NOMO-1 (cell line): ENCODE results near the gene SEC24D.
A peak's percentile ranks its signal among the peaks of the same experiment; 100 is the strongest.
"Not testable (repeated sequence)": the region's sequence is repeated elsewhere in the genome, so short reads cannot be mapped to it uniquely, and the experiment has no call there.

Experiments
- DNase-seq, 2 experiments: peaks; one replicate each; lab custom pipeline; 2025; ENCODE audit not compliant: unreplicated experiment in 2 of 2; lab: John Stamatoyannopoulos, UW

SEC24D gene

DNA sequence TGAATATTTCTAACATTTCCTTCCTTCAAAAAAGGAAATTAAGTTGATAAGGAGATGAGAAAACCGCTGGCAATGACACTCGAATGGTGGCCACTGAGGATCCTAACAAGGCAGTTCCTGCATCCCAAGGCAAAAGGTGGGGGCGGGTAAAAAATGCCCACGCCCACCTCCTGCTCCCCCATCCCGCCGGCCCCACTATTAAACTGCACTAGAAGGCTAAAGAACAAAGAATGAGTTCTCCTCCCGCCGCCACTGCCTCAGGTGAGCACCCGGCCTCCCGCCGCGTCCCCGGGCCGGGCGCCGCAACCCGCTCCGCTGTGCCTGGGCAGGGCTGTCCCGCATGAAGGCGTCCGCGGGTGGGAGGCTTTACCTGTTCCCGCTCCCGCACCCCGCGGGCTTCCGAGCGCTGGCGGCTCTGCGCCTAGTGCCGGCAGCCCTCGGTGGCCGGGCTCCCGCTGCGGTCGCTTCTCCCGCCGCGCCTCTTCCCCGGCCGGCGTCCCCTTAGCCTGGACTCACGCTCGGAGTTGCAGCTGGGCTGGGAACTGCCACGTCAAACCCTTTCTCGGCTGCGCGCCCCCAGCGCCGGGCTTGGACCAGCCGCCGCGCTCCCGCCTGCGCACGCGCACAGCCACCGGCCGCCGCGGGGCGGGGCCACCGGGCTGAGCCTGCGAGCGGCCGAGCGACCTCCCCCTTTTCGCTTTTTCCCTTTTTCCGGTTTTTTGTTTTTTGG lies at the start of gene SEC24D:
Gene SEC24D (minus strand): TSS at position 556 of the 730 bp plus-strand sequence. CDS start 2,430 bp downstream, outside the sequence.
- peak; percentile 76 to 88 for DNase-seq

GRCh38 chr4:118884716-118885115 lies 48.8 kb upstream of the SEC24D start:
- no peak for DNase-seq

- no peak for DNase-seq
Measured at GRCh38 chr4:118883861-118884260, 47.9 kb upstream of the SEC24D start.

DNA sequence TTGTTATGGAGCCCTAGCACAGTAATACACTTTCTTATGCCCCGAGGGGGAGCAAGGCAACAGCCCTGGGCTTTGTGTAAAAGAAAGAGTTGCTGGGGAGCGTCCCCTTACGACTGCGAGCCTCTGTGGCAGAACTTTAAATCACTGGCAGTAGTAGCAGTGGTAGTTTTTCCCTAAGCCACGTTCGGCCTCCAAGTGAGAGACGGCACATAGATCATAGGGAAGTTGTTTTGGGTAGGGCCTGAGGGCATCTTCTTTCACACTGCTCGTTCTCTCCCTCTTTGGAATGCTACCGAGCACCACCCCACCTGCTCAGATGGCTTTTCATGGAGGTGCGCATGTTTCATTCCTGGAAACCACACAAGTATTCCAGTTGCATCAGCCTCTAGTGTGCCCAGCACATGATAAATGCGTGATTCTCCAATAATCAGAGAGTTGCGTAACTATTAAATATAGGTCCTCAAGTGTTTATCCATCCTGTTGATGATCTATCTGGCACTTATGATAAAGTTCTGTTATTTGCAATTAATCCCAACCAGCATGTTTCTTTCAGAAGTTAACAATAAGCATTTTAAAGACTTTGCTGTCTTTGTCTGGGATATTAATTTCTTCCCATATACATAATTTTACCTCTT lies 45.7 kb upstream of the SEC24D start:
- no peak for DNase-seq

GRCh38 chr4:118879409-118879808 lies 43.5 kb upstream of the SEC24D start:
- DNase-seq, result no peak

DNA sequence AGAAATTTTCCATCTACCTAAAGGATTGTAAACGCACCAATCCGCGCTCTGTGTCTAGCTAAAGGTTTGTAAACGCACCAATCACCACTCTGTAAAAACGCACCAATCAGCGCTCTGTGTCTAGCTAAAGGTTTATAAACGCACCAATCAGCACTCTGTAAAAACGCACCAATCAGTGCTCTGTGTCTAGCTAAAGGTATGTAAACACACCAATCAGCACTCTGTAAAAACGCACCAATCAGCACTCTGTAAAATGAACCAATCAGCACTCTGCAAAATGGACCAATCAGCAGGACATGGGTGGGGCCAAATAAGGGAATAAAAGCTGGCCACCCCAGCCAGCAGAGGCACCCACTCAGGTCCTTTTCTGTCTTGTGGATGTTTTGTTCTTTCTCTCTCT lies 42.6 kb upstream of the SEC24D start:
- DNase-seq, result not testable (repeated sequence)

DNA sequence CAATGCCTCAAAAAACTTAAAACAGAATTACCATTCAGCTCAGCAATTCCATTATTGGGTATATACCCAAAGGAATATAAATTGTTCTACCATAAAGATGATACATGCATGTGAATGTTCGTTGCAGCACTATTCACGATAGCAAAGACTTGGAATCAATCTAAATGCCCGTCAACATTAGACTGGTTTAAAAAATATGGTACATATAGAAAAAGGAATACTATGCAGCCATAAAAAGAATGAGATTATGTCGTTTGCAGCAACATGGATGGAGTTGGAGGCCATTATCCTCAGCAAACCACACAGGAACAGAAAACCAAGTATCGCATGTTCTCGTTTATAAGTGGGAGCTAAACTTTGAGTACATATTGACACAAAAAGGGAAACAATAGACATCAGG lies 41.9 kb upstream of the SEC24D start:
- DNase-seq, result no peak

DNA sequence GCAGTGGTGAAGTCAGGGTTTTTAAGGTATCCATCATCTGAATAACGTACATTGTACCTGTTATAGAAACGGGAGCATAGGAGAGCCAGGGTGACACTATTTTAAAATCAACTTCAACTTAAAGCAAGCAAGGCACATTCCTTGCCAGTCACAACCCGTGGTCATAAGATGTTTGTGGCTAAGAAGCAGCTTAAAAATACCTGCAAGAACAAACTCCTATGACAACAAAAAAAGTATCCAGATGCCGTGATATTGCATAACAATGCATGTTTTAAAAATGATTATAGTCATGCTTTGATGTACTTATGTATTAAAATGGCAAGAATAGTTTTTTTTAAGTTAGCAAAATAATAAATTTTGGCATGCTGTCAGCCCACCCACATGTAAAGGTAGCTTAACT lies 36.3 kb upstream of the SEC24D start:
- no peak for DNase-seq

- DNase-seq, result no peak
Measured at GRCh38 chr4:118869808-118870342, 33.9 kb upstream of the SEC24D start.

- no peak for DNase-seq
Measured at GRCh38 chr4:118867311-118868067, 31.6 kb upstream of the SEC24D start.

- no peak for DNase-seq
Measured at GRCh38 chr4:118866442-118866841, 30.5 kb upstream of the SEC24D start.

- DNase-seq, result peak; percentile 16 to 55
Measured at GRCh38 chr4:118865091-118865708, 29.3 kb upstream of the SEC24D start.

DNA sequence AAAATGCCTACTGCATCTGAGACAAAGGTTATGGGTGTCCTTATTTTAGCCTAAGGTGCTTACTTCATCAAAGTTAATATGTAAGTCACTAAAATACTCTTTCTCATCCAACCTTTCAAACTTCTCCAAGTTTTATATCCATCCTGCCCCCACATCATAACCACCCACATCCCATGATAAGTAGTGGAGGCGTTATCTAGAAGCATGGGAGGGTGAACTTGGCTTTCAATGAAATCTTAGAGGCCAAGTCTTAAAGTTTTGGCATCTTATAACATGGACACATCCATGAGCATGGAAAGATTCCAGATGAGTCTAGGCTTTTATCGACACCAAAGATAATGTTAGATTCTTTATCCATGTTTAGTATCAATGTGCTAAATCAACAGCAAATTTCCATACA lies 22.9 kb upstream of the SEC24D start:
- no peak for DNase-seq

- DNase-seq, result no peak
Measured at GRCh38 chr4:118857760-118858159, 21.8 kb upstream of the SEC24D start.

- DNase-seq, result peak; percentile 18 to 38
Measured at GRCh38 chr4:118850488-118851173, 14.7 kb upstream of the SEC24D start.

DNA sequence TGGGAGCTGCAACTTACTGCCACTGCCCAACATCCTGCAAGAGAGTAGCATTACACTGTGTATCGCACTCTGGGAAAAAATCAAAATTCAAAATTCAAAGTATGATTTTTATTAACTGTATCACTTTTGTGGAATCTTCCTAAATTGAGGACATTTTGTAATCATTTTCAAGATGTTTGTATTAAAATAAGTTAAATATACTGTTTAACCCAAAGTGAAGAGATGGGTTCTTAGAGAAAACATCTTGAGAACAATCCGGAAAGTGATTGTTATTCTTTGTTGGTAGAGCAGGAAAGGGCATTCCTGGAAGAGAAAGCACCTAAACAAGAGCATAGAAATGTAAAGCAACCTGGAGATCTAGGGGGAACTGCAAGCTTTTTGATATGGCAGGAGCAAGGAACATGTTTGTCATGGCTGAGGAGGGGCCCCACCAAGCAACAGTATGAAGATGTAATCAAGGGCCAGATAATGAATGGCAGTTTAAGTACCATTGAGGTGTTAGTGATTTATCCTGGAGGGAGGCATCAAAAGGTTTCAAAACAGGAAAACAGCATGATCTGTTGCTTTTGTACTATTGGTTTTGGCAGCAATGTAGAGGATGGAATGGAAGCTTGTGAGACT lies 14.1 kb upstream of the SEC24D start:
- DNase-seq, result no peak

GRCh38 chr4:118848901-118849300 lies 13.0 kb upstream of the SEC24D start:
- no peak for DNase-seq

DNA sequence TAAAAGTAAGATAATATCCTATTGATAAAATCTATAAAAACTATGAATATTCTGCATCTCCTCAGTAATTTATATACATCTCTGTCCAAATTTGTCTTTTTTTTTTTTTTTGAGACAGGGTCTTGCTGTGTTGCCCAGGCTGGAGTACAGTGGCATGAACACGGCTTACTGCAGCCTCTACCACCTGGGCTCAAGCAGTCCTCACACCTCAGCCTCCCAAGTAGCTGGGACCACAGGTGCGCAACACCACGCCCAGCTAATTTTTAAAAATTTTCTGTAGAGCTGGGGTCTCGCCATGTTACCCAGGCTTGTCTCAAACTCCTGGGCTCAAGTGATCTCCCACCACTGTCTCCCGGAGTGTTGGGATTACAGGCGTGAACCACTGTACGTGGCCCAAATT lies 12.3 kb upstream of the SEC24D start:
- DNase-seq, result no peak

DNA sequence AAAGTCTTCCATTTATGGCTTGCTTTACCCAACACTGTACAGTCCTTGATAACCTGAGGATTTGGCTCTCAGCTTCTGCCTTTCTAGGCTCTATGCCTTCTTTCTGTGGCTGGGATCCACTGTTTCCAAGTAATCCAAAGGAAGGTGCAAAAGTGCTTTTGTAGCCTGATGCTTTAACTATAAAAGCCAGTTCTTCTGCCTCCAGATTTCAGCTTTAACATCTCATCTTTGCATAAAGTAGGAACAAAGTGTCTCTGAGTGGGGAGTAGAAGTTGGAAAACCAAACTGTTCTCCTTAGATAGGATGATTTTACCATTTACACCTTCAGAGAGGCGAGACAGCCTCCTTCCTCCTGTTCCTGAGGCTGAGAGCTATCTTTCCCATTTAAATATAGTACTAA lies 11.1 kb upstream of the SEC24D start:
- no peak for DNase-seq

- no peak for DNase-seq
Measured at GRCh38 chr4:118845552-118846050, 9.7 kb upstream of the SEC24D start.
